ENCODE measurements around the gene GMPR2.

DNA sequence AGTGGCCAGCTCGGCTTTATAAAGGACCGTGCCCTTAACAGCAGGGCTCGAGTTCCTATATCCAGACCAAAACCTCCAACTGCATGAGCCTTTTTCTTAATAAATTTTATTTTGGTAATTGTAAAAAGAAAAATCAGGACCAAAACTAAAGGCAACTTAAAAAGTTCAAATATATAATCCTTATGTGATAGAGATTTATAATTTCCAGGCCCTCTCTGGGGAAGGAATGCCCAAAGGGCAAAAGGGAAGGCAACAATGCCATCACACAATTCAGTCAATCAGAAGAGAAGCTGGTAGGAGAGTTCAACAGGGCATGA lies 43.7 kb upstream of the GMPR2 start:
- TF ChIP-seq, protein P1, sequence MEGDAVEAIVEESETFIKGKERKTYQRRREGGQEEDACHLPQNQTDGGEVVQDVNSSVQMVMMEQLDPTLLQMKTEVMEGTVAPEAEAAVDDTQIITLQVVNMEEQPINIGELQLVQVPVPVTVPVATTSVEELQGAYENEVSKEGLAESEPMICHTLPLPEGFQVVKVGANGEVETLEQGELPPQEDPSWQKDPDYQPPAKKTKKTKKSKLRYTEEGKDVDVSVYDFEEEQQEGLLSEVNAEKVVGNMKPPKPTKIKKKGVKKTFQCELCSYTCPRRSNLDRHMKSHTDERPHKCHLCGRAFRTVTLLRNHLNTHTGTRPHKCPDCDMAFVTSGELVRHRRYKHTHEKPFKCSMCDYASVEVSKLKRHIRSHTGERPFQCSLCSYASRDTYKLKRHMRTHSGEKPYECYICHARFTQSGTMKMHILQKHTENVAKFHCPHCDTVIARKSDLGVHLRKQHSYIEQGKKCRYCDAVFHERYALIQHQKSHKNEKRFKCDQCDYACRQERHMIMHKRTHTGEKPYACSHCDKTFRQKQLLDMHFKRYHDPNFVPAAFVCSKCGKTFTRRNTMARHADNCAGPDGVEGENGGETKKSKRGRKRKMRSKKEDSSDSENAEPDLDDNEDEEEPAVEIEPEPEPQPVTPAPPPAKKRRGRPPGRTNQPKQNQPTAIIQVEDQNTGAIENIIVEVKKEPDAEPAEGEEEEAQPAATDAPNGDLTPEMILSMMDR (IDR thresholded peaks at IDR 0.05): no peak
- TF ChIP-seq POLR2AphosphoS5 (IDR thresholded peaks at IDR 0.05): no peak

Measured in breast epithelium (tissue), 3 donors.